Progenitor cell of endocrine pancreas (in vitro differentiated cells): ENCODE results near the gene SNAPIN. TPM values are rescaled to one million over a fixed set of nuclear protein-coding genes. Genes with fewer than 3 reads are reported as not detected.
A peak's percentile ranks its signal among the peaks of the same experiment; 100 is the strongest.

Experiments used
- DNase-seq: peaks from one replicate; pipeline ENCODE4 v3.0.0; 2021; ENCODE audit warnings: low spot score; ENCODE audit not compliant: unreplicated experiment
- H3K27ac Mint-ChIP-seq: 2 replicates; pipeline ENCODE4 v1.8.0; 2021; ENCODE audit warnings: mild to moderate bottlenecking, moderate library complexity, mixed read lengths
- H3K27me3 Mint-ChIP-seq: 2 replicates; pipeline ENCODE4 v1.8.0; 2021; ENCODE audit warnings: mixed read lengths
- H3K36me3 Mint-ChIP-seq: 2 replicates; pipeline ENCODE4 v1.8.0; 2022; ENCODE audit warnings: mixed read lengths; ENCODE audit not compliant: insufficient read depth
- H3K4me1 Mint-ChIP-seq: 2 replicates; pipeline ENCODE4 v1.8.0; 2021; ENCODE audit warnings: low read depth, mixed read lengths
- H3K4me3 Mint-ChIP-seq: 2 replicates; pipeline ENCODE4 v1.8.0; 2021; ENCODE audit warnings: low read depth, mild to moderate bottlenecking, moderate library complexity, mixed read lengths
- H3K9me3 Mint-ChIP-seq: 2 replicates; pipeline ENCODE4 v1.8.0; 2021; ENCODE audit warnings: low read depth, mixed read lengths
- CTCF ChIP-seq: fragments of 200-600 bp; sonication (generic); IDR thresholded peaks from one replicate; pipeline ENCODE4 v1.5.0; 2021; ENCODE audit warnings: antibody characterized with exemption, mild to moderate bottlenecking; ENCODE audit not compliant: unreplicated experiment
- total RNA-seq: library from RNA; stranded (reverse); gene quantifications from 2 replicates; pipeline ENCODE4 v1.2.1, GENCODE V29; 2021

SNAPIN gene
- total RNA-seq, 1 donor from 2014 or later: 38.0 TPM

- no peak for TF ChIP-seq CTCF
- peaks cover 25% of the 10 kb centered on the region for H3K4me1 Mint-ChIP-seq
These were observed 43.6 kb upstream of the SNAPIN start for GRCh38 chr1:153614906-153615305.

GRCh38 chr1:153615406-153615805, 43.1 kb upstream of the SNAPIN start:
- no peak overlapping the region for H3K27ac Mint-ChIP-seq
- peaks cover 5% of the 10 kb centered on the region for H3K36me3 Mint-ChIP-seq
- H3K27me3 Mint-ChIP-seq: no peaks in the 10 kb centered on the region
- H3K4me1 Mint-ChIP-seq: peaks cover 24% of the 10 kb centered on the region
- H3K9me3 Mint-ChIP-seq: no peaks in the 10 kb centered on the region
- TF ChIP-seq CTCF: no peak
- DNase-seq: no peak
- no peak overlapping the region for H3K4me3 Mint-ChIP-seq

More at GRCh38 chr1:153614906-153615305, 43.6 kb upstream of the SNAPIN start:
- Mint-ChIP-seq H3K4me3 (no peak overlapping the region), H3K36me3 (peaks cover 5% of the 10 kb centered on the region), H3K9me3 (no peaks in the 10 kb centered on the region), H3K27ac (no peak overlapping the region), H3K27me3 (no peaks in the 10 kb centered on the region)
- no peak for DNase-seq

GRCh38 chr1:153616144-153616916, 42.2 kb upstream of the SNAPIN start, which contains the start of gene S100A14:
Gene S100A14 (minus strand): TSS chr1:153616325. CDS start chr1:153615858, 467 bp downstream.
- H3K27ac Mint-ChIP-seq: peak within 1 kb of the TSS; percentile 90
- H3K4me1 Mint-ChIP-seq: peaks cover 19% of the 10 kb centered on the region
- H3K36me3 Mint-ChIP-seq: peaks cover 8% of the 10 kb centered on the region
- no peak for DNase-seq
- TF ChIP-seq CTCF: no peak
- no peaks in the 10 kb centered on the region for H3K27me3 Mint-ChIP-seq
- H3K4me3 Mint-ChIP-seq: no peak within 1 kb of the TSS
- no peaks in the 10 kb centered on the region for H3K9me3 Mint-ChIP-seq

- Mint-ChIP-seq H3K27me3 (no peaks in the 10 kb centered on the region), H3K4me1 (peaks cover 13% of the 10 kb centered on the region), H3K27ac (no peak overlapping the region), H3K9me3 (no peaks in the 10 kb centered on the region), H3K36me3 (peaks cover 8% of the 10 kb centered on the region), H3K4me3 (no peak overlapping the region)
- no peak for DNase-seq
- no peak for TF ChIP-seq CTCF
These were observed 41.6 kb upstream of the SNAPIN start for GRCh38 chr1:153616917-153617311.

- peak; percentile 43 for DNase-seq
These were observed 40.8 kb upstream of the SNAPIN start for GRCh38 chr1:153617663-153618062.

More at GRCh38 chr1:153617663-153618062, 40.8 kb upstream of the SNAPIN start:
- Mint-ChIP-seq H3K4me3 (no peak overlapping the region), H3K4me1 (peaks cover 7% of the 10 kb centered on the region), H3K36me3 (peaks cover 8% of the 10 kb centered on the region), H3K27me3 (no peaks in the 10 kb centered on the region), H3K9me3 (no peaks in the 10 kb centered on the region), H3K27ac (no peak overlapping the region)
- TF ChIP-seq CTCF: peak; percentile 64
